K562 (cell line): Measurements from ENCODE around the gene SLC16A5. TPM values are rescaled to one million over a fixed set of nuclear protein-coding genes. Genes with fewer than 3 reads are reported as not detected.
A peak's percentile ranks its signal among the peaks of the same experiment; 100 is the strongest.

Source experiments
- CCNT2 ChIP-seq: IDR thresholded peaks from 2 replicates; pipeline ENCODE4 v1.6.1; 2011; ENCODE audit warnings: borderline replicate concordance, low read depth, mild to moderate bottlenecking, moderate library complexity, mixed read lengths, low read length; ENCODE audit not compliant: insufficient read length; ENCODE audit errors: extremely low read depth
- CTCFL ChIP-seq: IDR thresholded peaks from 2 replicates; pipeline ENCODE4 v1.6.1; 2011; ENCODE audit warnings: borderline replicate concordance, low read depth, mild to moderate bottlenecking, moderate library complexity, low read length; ENCODE audit not compliant: insufficient read depth, poor library complexity, severe bottlenecking
- FOS ChIP-seq: IDR thresholded peaks from 3 replicates; pipeline ENCODE4 v1.6.1; 2011; ENCODE audit not compliant: insufficient read length; ENCODE audit errors: extremely low read depth
- HIVEP1 ChIP-seq: fragments of 250-450 bp; sonication (Bioruptor Pico); IDR thresholded peaks from 2 replicates; pipeline ENCODE4 v1.4.0; 2020; ENCODE audit warnings: mild to moderate bottlenecking
- KAT2B ChIP-seq: IDR thresholded peaks from one replicate; pipeline ENCODE4 v1.6.1; 2012; ENCODE audit warnings: low read depth, mild to moderate bottlenecking, control low read depth, inconsistent platforms, low read length, moderate library complexity
- POLR2AphosphoS5 ChIP-seq: IDR thresholded peaks from 2 replicates; pipeline ENCODE4 v1.6.1; 2011; ENCODE audit warnings: mild to moderate bottlenecking, low read depth, low read length, moderate library complexity; ENCODE audit not compliant: control insufficient read depth, insufficient read depth
- RAD21 ChIP-seq, 2 experiments: fragments of 250-450 bp in 1 of 2; fragments of 450-650 bp in 1 of 2; sonication (Bioruptor Pico) in 1 of 2; formaldehyde crosslinking in 1 of 2; IDR thresholded peaks in 1 of 2; conservative IDR thresholded peaks in 1 of 2; 2 replicates each; pipeline versions ENCODE4 v1.4.0 to v1.8.0; 2020 to 2022; ENCODE audit warnings: mild to moderate bottlenecking in 2 of 2, moderate library complexity in 1 of 2
- RCOR1 ChIP-seq, 2 experiments: IDR thresholded peaks; 2 replicates each; pipeline ENCODE4 v1.6.1; 2012; ENCODE audit warnings: low read depth in 2 of 2, low read length in 2 of 2, borderline replicate concordance in 1 of 2, improper control_type of control experiment in 1 of 2
- STAT6 ChIP-seq: sonication (generic); formaldehyde crosslinking; IDR thresholded peaks from 2 replicates; pipeline ENCODE4 v1.8.1; 2023; ENCODE audit warnings: mild to moderate bottlenecking, missing genetic modification reagents
- TAF7 ChIP-seq: fragments of 450-650 bp; IDR thresholded peaks from 2 replicates; pipeline ENCODE4 v1.6.1; 2016; ENCODE audit warnings: missing genetic modification characterization, missing compliant biosample characterization
- TFAP4 ChIP-seq: sonication (generic); formaldehyde crosslinking; IDR thresholded peaks from 2 replicates; pipeline ENCODE4 v1.8.0; 2022; ENCODE audit warnings: missing genetic modification reagents, mild to moderate bottlenecking, moderate library complexity, borderline replicate concordance
- VEZF1 ChIP-seq: fragments of 200-800 bp; sonication (Bioruptor generic); IDR thresholded peaks from 2 replicates; pipeline ENCODE4 v1.6.1; 2017; ENCODE audit warnings: missing genetic modification characterization, missing compliant biosample characterization
- XRCC5 ChIP-seq: fragments of 200-400 bp; formaldehyde crosslinking; IDR thresholded peaks from 2 replicates; pipeline ENCODE4 v1.6.1; 2017; ENCODE audit warnings: low read depth, mild to moderate bottlenecking, low read length
- ZNF282 ChIP-seq: sonication (generic); formaldehyde crosslinking; IDR thresholded peaks from 2 replicates; pipeline ENCODE4 v1.8.1; 2023; ENCODE audit warnings: missing genetic modification reagents
- ZNF316 ChIP-seq: fragments of 450-650 bp; IDR thresholded peaks from 2 replicates; pipeline ENCODE4 v1.6.1; 2016
- ZNF511 ChIP-seq: sonication (generic); formaldehyde crosslinking; IDR thresholded peaks from 2 replicates; pipeline ENCODE4 v1.8.0; 2022; ENCODE audit warnings: mild to moderate bottlenecking, missing genetic modification reagents
- polyA plus RNA-seq, 8 experiments: library from polyadenylated mRNA; depleted of rRNA in 4 of 8; stranded (reverse) in 5 of 8; unstranded in 3 of 8; fragments of >200 nt; fragmentation: Nextera tagmentation in 2 of 8; fragmentation: Illumina TruSeq in 1 of 8; extraction: Ambion mirVana in 2 of 8; extraction: Trizol in 1 of 8; gene quantifications; 2 replicates each; pipeline versions ENCODE4 v1.2.1 to v1.2.3, GENCODE V29; 2011 to 2014; ENCODE audit warnings: inconsistent platforms in 1 of 8, missing spikeins in 1 of 8
- total RNA-seq, 7 experiments: library from RNA; depleted of rRNA in 6 of 7; stranded (reverse); fragments of >200 nt in 6 of 7; fragmentation: Illumina TruSeq in 2 of 7; extraction: Trizol in 2 of 7; gene quantifications; 2 replicates each; pipeline versions ENCODE4 v1.2.1 to v1.2.3, GENCODE V29; 2011 to 2021; ENCODE audit warnings: low replicate concordance in 1 of 7

The SLC16A5 gene
- total and polyA plus RNA-seq, 9 of the 15 experiments (the other 6 are each of a cell fraction or from before 2014, with no cell fraction given): 0.06 to 2.6 (median 0.91) TPM

GRCh38 chr17:75113798-75114551, 26.2 kb downstream of the SLC16A5 start (continued):
- TF ChIP-seq CTCFL (peak; percentile 53), ZNF282 (CRISPR knock-in tag) (no peak), STAT6 (CRISPR knock-in tag) (peak; percentile 94; the same call in 1 of the 2 replicates), XRCC5 (peak; percentile 70; the same call in 1 of the 2 replicates), TFAP4 (CRISPR knock-in tag) (peak; percentile 83), ZNF511 (CRISPR knock-in tag) (no peak), VEZF1 (peak; percentile 41; the same call in 1 of the 2 replicates), KAT2B (no peak), POLR2AphosphoS5 (peak; percentile 32; the same call in 1 of the 2 replicates), RAD21 (CRISPR knock-in tag; conservative IDR thresholded peaks at IDR 0.05 in 1 of 2, IDR thresholded peaks at IDR 0.05 in 1 of 2) (peak; percentile 94 to 96), RCOR1 (IDR thresholded peaks at IDR 0.05; ENCODE audit: borderline replicate concordance in 1 of 2, low read depth in 2 of 2, low read length in 2 of 2) (peak in 1 of 2 experiments; percentile 44; a peak in 1 of 4 replicates), CCNT2 (no peak), HIVEP1 (CRISPR knock-in tag) (no peak), ZNF316 (no peak), FOS (no peak), TAF7 (tag) (no peak)
